HG03103 (cell line): ENCODE data around the gene KNDC1.
A peak's percentile ranks its signal among the peaks of the same experiment; 100 is the strongest.

Source experiments
- ATAC-seq: cut with Tn5 transposase; IDR thresholded peaks from one replicate; pipeline ENCODE4 v1.9.1; 2021; ENCODE audit warnings: low read depth; ENCODE audit not compliant: unreplicated experiment

Gene KNDC1

DNA sequence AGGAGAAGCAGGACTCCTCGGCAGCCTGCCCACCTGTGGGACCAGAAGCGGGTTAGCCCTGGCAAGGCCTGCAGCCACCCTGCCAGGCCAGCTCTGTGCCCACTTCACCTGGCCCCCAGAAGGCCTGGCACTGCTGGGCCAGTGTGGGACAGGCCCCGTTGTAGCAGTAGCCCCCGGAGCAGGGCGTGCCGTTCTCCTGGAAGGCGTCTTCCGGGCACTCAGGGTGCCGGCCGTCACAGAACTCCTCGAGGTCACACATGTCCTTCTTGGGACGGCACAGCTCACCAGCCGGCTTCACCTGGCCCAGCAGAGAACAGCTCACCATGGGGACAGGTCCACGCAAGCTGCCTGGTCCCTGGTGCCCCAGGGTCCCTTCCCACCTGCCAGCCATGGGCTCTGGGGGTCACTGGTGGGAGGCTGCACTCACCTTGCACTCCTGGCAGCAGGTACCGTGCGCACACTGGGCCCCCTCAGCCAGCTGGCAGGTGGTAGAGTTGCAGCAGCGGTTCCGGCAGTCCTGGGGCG is 110.8 kb downstream of the KNDC1 start:
- ATAC-seq, result no peak

DNA sequence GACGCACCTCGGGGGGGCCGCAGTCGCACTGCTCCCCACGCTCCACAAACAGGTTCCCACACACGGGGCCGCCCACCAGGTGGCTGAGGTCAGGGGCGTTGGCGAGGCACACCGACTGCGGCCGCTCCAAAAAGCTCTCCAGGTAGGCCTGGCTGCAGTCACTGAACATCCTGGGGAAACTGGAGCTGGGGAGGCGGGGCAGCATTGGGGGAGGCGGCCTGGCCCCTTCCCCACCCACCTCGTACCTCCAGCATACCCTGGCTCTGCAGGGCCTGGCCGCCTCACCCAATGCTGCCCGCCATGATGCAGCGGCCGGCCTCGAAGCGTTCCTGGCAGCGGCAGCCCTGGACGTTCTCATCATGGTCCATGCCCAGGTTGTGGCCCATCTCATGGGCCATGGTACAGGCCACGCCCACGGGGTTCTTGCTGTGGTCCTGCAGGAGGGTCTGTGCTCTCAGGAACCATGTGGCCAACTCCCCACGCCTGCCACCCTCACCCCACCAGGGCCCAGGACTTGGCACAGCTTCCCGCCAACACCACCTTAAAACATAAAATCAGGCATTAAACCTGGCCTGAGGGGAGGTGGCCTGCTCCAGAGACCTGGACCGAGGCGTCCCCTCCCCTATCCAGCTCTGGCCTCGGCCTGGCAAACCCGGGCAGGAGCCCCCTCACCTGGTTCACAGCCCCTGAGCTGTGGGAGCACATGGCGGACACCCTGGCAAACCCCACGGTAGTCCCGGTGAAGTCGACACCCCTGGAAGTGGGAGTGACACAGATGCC is 111.7 kb downstream of the KNDC1 start:
- no peak for ATAC-seq

DNA sequence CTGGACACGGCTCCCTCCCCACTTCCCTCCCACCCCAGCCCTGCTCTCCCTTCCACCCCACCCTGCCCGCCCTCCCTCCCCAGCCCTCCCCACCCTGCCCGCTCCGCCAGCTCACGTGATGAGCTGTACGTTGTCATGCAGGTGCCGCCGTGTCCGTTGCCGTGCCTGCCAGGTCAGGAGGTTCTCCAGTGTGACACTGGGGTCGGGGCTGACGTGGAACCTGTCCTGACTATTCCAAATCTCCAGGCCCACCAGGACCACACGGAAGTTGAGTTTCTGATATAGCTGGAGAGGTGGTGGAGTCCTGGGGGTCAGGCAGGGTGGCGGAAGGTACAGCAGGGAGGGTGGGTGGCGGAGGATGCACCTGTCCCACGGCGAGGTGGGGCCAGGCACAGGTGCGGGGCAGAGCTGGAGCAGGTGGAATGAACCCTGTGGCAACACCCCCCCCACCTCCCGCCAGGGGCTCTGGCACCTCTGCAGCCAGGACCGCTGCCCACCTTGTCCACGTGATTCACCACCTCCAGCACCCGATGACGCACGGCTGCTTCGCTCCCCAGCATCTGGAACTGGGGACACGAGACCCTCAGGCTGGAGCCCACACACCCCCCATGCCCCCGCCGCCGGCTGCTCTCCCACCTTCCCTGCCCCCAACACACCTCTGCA is 112.4 kb downstream of the KNDC1 start:
- ATAC-seq, result no peak

DNA sequence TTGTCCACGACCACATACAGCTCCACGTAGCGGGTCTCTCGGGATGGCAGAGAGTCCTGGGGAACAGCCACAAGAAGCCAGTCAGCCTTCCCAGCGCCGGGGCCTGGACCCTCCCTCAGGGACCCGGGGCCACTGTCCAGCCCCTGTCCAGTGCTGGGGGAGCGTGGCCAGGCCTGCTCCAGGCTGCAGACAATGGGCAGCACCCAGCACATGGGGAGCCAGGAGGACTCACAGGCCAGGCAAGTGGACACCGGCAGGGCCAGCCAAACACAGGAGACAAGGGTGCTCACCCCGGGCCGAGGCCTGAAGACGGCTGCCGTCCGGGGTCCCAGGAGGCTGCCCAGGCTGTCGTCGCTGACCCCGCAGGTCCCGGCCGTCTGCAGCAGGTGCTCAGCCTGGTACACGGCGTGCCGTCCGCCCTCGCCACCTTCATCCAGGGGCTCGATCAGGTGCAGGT is 113.0 kb downstream of the KNDC1 start:
- no peak for ATAC-seq

DNA sequence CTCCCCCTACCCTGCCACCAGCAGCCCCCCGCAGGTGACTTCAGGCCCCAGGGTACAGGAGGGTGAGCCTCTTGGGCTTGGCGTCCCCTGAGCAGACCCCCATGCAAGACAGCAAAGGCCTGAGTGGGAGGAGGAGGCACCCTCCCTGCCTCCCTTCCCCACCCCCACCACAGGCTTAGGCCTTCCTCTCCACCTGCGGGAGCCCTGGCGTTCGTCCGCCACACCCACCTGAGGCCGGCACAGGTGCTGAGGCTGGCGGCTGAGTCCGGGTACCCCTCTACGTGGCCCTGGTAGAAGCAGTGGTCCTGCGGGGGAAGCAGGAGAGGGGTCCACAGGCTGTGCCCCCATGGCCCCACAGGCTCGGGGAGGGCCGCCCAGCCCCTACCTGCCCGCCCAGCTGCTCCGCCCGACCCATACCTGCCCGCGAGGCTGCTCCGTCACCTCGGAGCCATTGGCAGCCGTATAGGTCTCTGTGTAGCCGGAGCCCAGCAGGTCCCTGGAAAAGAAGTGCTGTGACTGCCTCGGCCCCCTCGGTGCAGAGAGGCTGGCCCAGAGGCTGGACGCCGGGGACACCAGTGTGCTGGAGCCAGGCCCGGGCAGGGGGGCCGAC is 113.6 kb downstream of the KNDC1 start:
- no peak for ATAC-seq

DNA sequence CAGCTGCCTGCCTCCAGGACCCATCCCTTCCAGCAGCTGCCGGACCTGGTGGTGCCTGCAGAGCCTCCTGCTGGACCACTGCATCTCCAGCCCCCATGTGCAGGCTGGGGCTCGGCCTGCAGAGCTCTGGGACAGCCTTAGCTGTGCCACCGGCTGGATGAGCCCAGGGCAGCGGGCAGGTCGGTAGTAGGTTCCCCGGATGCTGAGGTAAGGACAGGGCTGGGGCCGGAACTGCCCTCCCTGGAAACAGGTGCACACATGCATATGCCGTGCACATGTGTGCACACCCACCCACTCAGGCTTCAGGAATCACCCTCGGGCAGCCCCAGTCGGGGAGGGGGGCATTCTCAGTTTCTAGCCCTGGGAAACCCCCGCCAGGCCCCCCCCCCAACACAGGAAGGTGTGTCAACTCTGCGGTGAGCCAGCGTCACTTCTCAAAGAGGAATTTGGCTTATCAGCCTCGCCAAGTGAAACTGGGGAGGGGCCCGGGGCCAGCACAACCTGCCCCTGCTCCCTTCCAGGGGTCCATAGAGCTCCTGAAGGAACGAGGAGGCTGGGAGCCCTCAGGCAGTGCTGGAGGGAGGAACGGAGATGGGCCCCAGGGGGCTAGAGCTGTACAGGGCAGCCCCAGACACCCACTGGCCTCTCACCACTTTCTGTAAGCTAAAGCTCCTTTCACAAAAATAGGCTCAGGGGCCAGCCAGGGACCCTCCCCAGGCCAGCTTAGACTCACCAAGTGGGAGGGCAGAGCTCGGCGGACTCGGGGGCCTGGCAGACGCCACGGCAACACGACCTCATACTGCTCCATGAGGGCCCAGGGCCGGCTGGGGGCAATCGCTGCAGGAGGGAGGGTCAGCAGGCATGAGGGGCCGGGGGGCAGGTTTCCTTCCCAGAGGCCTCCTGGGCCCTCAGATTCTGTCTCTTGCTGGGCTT is 115.0 kb downstream of the KNDC1 start:
- ATAC-seq, result peak; percentile 39

DNA sequence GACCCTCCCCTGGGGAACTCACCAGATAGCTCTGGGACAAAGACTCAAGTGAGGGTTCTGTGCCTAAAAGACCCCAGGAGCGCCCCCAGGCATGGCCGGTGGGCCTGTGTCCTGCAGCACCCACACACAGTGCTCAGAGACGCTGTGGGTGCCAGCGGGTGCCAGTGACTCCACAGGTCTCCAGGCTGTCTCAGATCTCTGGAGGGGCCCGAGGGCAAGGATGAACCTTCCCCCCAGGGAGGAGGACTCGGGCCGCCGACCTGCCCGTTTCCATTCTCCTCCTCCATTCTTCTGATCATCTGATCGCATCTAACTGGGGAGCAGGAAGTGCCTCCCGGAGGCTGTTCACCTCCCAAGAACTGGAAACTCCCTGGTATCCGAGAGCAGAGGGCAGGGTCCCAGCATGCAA is 115.7 kb downstream of the KNDC1 start:
- ATAC-seq, result peak; percentile 31
